ENCODE results near the gene FXYD4.

DNA sequence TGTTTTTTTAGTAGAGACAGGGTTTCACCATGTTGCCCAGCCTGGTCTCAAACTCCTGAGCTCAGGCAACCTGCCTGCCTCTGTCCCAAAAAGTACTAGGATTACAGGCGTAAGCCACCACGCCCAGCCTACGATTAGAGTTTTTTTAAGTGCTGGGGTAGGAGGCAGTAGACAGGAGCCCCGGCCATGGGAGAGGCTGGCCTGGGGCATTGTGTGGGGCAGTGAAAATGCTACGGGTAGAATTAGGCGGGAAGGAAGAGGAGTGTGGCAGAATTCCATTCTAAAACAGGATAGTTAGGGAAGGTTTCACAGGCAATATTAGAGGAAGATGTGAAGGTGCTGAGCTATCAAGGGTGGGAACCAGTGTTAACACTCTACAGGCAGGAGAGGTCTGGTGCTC lies 31.3 kb upstream of the FXYD4 start:
- TF ChIP-seq, protein P1, sequence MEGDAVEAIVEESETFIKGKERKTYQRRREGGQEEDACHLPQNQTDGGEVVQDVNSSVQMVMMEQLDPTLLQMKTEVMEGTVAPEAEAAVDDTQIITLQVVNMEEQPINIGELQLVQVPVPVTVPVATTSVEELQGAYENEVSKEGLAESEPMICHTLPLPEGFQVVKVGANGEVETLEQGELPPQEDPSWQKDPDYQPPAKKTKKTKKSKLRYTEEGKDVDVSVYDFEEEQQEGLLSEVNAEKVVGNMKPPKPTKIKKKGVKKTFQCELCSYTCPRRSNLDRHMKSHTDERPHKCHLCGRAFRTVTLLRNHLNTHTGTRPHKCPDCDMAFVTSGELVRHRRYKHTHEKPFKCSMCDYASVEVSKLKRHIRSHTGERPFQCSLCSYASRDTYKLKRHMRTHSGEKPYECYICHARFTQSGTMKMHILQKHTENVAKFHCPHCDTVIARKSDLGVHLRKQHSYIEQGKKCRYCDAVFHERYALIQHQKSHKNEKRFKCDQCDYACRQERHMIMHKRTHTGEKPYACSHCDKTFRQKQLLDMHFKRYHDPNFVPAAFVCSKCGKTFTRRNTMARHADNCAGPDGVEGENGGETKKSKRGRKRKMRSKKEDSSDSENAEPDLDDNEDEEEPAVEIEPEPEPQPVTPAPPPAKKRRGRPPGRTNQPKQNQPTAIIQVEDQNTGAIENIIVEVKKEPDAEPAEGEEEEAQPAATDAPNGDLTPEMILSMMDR (IDR thresholded peaks at IDR 0.05), result no peak
- no peak for TF ChIP-seq POLR2A (IDR thresholded peaks at IDR 0.05)

Measured in lower leg skin (tissue), 3 donors.